ENCODE measurements around the gene ZBP1. TPM values are rescaled to one million over a fixed set of nuclear protein-coding genes. Genes with fewer than 3 reads are reported as not detected.

The ZBP1 gene
- polyA plus RNA-seq, 4 donors, result 0.37 to 2.7 (median 1.6) TPM

DNA sequence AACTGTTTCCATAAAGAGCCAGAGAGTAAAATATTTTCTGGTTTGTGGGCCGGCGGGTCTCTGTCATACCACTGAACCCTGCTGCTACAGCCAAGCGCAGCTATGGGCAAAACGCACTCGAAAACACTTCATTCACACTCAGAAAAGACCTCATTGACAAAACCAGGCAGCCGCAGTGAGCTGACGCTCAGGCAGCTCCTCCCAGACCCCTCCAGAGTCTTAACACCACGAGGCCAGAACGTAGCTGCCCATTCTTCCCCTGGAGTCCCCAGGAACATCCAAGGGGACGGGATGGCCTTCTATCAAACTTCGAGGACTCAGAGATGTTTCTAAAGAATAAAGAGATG is 35.6 kb upstream of the ZBP1 start:
- Histone ChIP-seq H3K36me3 (ENCODE audit: control insufficient read depth in 3 of 3, insufficient read depth in 2 of 3, low read depth in 1 of 3, low read length in 3 of 3) (peaks cover 0 to 53% (median 0%) of the 10 kb centered on the region in 3 donors), H3K9me3 (ENCODE audit: control insufficient read depth in 2 of 2, insufficient read depth in 1 of 2, low read depth in 1 of 2, low read length in 1 of 2) (no peaks in the 10 kb centered on the region), H3K27ac (ENCODE audit: low read depth in 1 of 3, low read length in 2 of 3) (no peak overlapping the region), H3K27me3 (ENCODE audit: control insufficient read depth in 3 of 3, insufficient read depth in 3 of 3, low read length in 3 of 3) (no peaks in the 10 kb centered on the region), H3K4me1 (ENCODE audit: control insufficient read depth in 3 of 3, insufficient read depth in 2 of 3, low read depth in 1 of 3, low read length in 2 of 3) (no peaks in the 10 kb centered on the region), H3K4me3 (ENCODE audit: low read depth in 1 of 3, low read length in 3 of 3) (no peak overlapping the region)
- 87 to 95% (median 89%) methylated on average over 11 of the region's 11 CpGs for WGBS, 3 donors
- FAIRE-seq (no peak), DNase-seq (no peak)

DNA sequence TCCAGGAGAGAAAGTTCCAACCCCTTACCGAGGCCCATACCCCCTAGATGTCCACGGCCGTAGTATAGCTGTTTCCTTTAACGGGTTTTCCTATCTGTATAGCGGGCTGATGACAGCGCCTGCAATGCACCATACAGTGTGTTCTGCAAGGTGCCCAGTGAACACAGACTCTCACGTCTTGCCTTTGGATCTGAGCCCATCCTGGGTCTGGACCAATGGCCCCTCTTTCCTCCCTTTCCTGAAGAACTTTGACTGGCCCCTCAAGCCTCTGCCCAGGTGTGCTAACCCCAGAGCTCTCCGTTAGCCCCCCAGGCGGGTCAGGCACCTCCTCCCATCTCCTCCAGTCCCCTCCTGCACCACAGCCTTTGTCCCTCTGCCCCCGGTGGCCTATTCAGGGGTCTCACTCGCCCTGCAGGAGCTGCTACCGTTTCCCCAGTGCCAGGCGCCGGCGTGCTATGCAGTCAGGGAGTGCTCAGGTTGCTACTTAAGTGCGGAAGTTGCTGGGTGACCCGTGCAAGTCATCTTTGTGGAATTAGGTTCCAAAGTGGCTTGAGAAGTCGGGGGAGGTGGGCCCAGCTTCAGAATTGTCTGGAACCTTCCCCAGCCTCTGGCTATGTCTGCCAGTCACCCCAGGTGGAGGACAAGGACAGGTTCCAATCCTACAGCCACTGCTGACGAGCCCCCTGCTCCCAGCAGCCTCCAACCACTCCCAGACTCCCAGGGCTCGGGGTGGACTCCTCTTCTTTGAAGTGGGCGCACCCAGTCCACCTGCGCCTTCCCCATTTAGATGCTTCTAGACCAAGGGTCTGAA is 35.0 kb upstream of the ZBP1 start:
- Histone ChIP-seq H3K4me1 (ENCODE audit: control insufficient read depth in 3 of 3, insufficient read depth in 2 of 3, low read depth in 1 of 3, low read length in 2 of 3) (no peaks in the 10 kb centered on the region), H3K27ac (ENCODE audit: low read depth in 1 of 3, low read length in 2 of 3) (no peak overlapping the region), H3K27me3 (ENCODE audit: control insufficient read depth in 3 of 3, insufficient read depth in 3 of 3, low read length in 3 of 3) (no peaks in the 10 kb centered on the region), H3K4me3 (ENCODE audit: low read depth in 1 of 3, low read length in 3 of 3) (no peak overlapping the region), H3K36me3 (ENCODE audit: control insufficient read depth in 3 of 3, insufficient read depth in 2 of 3, low read depth in 1 of 3, low read length in 3 of 3) (peaks cover 0 to 56% (median 0%) of the 10 kb centered on the region in 3 donors), H3K9me3 (ENCODE audit: control insufficient read depth in 2 of 2, insufficient read depth in 1 of 2, low read depth in 1 of 2, low read length in 1 of 2) (no peaks in the 10 kb centered on the region)
- no peak for DNase-seq
- 88 to 89% (median 89%) methylated on average over 22 of the region's 22 CpGs for WGBS, 3 donors
- no peak for FAIRE-seq

DNA sequence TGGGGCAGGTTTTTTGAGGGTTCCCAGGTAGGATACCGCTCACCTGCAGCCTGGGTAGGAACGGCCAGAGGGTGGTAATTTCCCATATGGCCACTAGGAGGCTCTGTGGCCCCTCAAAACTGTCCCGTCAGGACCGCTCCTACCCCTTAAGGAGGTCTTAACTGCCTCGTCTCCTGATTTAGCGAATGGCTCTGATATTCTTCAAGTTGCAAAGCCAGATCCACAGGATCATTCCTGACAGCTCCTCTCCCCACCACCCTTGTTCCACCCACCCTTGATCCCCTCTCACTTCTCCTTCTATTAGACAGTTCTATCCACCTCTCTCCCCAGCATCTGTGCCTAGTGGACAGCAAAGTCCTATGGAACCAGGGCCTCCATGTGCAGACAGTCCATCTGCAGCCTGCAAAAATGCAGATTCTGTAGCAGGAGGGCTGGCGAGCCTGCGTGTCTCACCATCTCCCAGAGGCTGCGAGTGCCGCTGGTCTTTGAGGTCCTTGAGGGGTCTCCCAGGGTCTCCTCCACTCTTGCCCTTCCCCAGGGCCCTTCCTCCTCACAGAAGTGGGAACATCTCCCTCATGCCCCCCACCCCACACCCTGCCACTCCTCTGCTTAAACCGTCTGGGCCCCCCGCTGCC is 34.3 kb upstream of the ZBP1 start:
- FAIRE-seq, result no peak
- H3K36me3 ChIP-seq (ENCODE audit: control insufficient read depth in 3 of 3, insufficient read depth in 2 of 3, low read depth in 1 of 3, low read length in 3 of 3), result peaks cover 0 to 60% (median 0%) of the 10 kb centered on the region in 3 donors
- no peak overlapping the region for H3K4me3 ChIP-seq (ENCODE audit: low read depth in 1 of 3, low read length in 3 of 3)
- H3K27ac ChIP-seq (ENCODE audit: low read depth in 1 of 3, low read length in 2 of 3), result no peak overlapping the region
- 41 to 54% (median 46%) methylated on average over 12 of the region's 12 CpGs for WGBS, 3 donors
- no peaks in the 10 kb centered on the region for H3K27me3 ChIP-seq (ENCODE audit: control insufficient read depth in 3 of 3, insufficient read depth in 3 of 3, low read length in 3 of 3)
- DNase-seq, result peak; percentile 58 to 74
- no peaks in the 10 kb centered on the region for H3K4me1 ChIP-seq (ENCODE audit: control insufficient read depth in 3 of 3, insufficient read depth in 2 of 3, low read depth in 1 of 3, low read length in 2 of 3)
- H3K9me3 ChIP-seq (ENCODE audit: control insufficient read depth in 2 of 2, insufficient read depth in 1 of 2, low read depth in 1 of 2, low read length in 1 of 2), result no peaks in the 10 kb centered on the region

DNA sequence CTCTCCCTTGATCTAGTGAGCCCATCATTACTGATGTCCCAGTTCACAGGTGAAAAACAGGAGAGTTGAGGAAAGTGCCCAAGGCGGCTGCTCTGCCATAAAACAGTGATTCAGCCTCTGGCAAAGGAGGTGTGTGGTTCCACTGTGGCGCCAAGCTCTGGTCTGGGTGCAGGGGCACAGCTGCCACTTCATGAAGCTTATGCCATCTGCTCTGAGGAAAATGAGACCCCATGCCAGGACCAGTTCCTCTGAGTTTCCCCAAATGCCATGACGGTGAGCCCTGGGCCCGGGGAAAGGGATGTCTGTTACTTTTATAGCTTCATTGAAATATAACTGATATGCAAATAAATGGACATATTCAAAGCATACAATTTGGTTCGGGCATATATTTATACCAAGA is 33.7 kb upstream of the ZBP1 start:
- H3K4me3 ChIP-seq (ENCODE audit: low read depth in 1 of 3, low read length in 3 of 3), result no peak overlapping the region
- no peaks in the 10 kb centered on the region for H3K9me3 ChIP-seq (ENCODE audit: control insufficient read depth in 2 of 2, insufficient read depth in 1 of 2, low read depth in 1 of 2, low read length in 1 of 2)
- 45 to 56% (median 49%) methylated on average over 5 of the region's 5 CpGs for WGBS, 3 donors
- DNase-seq (no peak), FAIRE-seq (no peak)
- no peaks in the 10 kb centered on the region for H3K4me1 ChIP-seq (ENCODE audit: control insufficient read depth in 3 of 3, insufficient read depth in 2 of 3, low read depth in 1 of 3, low read length in 2 of 3)
- peaks cover 0 to 58% (median 0%) of the 10 kb centered on the region in 3 donors for H3K36me3 ChIP-seq (ENCODE audit: control insufficient read depth in 3 of 3, insufficient read depth in 2 of 3, low read depth in 1 of 3, low read length in 3 of 3)
- H3K27me3 ChIP-seq (ENCODE audit: control insufficient read depth in 3 of 3, insufficient read depth in 3 of 3, low read length in 3 of 3), result no peaks in the 10 kb centered on the region
- H3K27ac ChIP-seq (ENCODE audit: low read depth in 1 of 3, low read length in 2 of 3), result no peak overlapping the region

DNA sequence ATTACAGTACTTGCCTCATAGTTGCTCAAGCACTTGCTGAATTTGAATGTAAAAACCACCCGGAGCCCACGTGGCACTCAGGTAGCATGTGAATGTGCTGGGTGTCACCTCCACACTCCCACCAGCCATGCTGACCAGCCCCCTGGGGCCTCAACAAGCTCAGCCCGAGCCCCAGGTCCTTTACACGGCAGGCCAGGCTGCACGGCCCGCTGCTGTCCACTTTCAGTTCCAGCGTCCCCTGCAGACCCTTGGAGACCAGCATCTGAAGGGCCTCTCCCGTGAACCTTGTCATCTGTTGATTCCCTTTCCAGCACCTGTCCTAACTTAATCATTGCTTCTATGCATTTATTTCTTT is 33.3 kb upstream of the ZBP1 start:
- Histone ChIP-seq H3K27ac (ENCODE audit: low read depth in 1 of 3, low read length in 2 of 3) (no peak overlapping the region), H3K4me3 (ENCODE audit: low read depth in 1 of 3, low read length in 3 of 3) (no peak overlapping the region), H3K36me3 (ENCODE audit: control insufficient read depth in 3 of 3, insufficient read depth in 2 of 3, low read depth in 1 of 3, low read length in 3 of 3) (peaks cover 0 to 54% (median 0%) of the 10 kb centered on the region in 3 donors), H3K27me3 (ENCODE audit: control insufficient read depth in 3 of 3, insufficient read depth in 3 of 3, low read length in 3 of 3) (no peaks in the 10 kb centered on the region), H3K9me3 (ENCODE audit: control insufficient read depth in 2 of 2, insufficient read depth in 1 of 2, low read depth in 1 of 2, low read length in 1 of 2) (no peaks in the 10 kb centered on the region), H3K4me1 (ENCODE audit: control insufficient read depth in 3 of 3, insufficient read depth in 2 of 3, low read depth in 1 of 3, low read length in 2 of 3) (no peaks in the 10 kb centered on the region)
- WGBS, 3 donors, result 84 to 89% (median 86%) methylated on average over 8 of the region's 8 CpGs
- FAIRE-seq (no peak), DNase-seq (no peak)

DNA sequence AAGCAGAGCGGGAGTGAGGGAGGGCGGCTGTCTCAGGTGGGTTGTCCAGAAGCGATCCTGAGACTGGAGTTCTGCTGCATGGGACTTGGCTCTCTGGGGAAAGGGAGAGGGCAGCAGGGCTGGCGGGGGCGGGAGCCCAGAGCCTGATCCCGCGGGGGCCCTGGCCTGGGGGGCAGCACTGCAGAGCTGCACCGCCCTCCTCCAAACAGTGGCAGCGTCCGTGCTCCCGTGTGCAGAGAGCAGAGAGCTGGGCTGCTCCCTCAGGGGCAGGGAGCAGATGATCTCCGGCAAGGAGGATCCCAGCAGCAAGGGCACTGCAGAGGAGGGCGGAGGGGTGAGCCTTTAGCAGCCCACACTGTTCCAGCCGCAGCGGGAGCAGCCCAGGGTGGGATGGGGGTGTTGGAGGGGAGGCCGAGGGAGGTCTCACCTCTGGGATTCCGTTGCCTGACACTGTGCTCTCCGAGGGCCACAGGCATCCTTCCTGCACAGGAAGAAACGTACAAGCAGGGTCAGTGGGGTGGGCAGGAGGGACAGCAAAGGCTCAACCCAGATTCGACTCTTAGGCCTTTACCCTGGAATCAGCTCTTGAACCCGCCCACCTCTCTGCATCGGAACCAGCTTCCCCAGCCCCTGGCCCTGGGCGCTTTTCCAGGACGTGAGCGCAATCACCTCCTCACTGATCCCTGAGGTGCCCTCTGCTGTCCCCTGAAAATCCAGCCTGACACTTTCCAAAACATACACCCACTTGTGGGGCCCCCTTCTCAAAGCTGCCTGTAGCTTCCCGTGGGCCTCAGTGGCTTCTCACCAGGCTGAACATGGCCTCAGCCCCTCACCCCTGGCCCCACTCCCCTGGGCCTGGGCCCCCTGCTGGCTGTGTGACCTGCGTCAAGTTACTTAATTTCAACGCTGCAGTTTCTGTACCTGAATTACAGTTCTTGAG is 32.6 kb upstream of the ZBP1 start:
- Histone ChIP-seq H3K9me3 (ENCODE audit: control insufficient read depth in 2 of 2, insufficient read depth in 1 of 2, low read depth in 1 of 2, low read length in 1 of 2) (no peaks in the 10 kb centered on the region), H3K27me3 (ENCODE audit: control insufficient read depth in 3 of 3, insufficient read depth in 3 of 3, low read length in 3 of 3) (no peaks in the 10 kb centered on the region), H3K4me3 (ENCODE audit: low read depth in 1 of 3, low read length in 3 of 3) (no peak overlapping the region), H3K36me3 (ENCODE audit: control insufficient read depth in 3 of 3, insufficient read depth in 2 of 3, low read depth in 1 of 3, low read length in 3 of 3) (peaks cover 0 to 49% (median 0%) of the 10 kb centered on the region in 3 donors), H3K4me1 (ENCODE audit: control insufficient read depth in 3 of 3, insufficient read depth in 2 of 3, low read depth in 1 of 3, low read length in 2 of 3) (no peaks in the 10 kb centered on the region), H3K27ac (ENCODE audit: low read depth in 1 of 3, low read length in 2 of 3) (no peak overlapping the region)
- DNase-seq, result no peak
- WGBS, 3 donors, result 87 to 91% (median 87%) methylated on average over 24 to 28 of the region's 28 CpGs
- no peak for FAIRE-seq

DNA sequence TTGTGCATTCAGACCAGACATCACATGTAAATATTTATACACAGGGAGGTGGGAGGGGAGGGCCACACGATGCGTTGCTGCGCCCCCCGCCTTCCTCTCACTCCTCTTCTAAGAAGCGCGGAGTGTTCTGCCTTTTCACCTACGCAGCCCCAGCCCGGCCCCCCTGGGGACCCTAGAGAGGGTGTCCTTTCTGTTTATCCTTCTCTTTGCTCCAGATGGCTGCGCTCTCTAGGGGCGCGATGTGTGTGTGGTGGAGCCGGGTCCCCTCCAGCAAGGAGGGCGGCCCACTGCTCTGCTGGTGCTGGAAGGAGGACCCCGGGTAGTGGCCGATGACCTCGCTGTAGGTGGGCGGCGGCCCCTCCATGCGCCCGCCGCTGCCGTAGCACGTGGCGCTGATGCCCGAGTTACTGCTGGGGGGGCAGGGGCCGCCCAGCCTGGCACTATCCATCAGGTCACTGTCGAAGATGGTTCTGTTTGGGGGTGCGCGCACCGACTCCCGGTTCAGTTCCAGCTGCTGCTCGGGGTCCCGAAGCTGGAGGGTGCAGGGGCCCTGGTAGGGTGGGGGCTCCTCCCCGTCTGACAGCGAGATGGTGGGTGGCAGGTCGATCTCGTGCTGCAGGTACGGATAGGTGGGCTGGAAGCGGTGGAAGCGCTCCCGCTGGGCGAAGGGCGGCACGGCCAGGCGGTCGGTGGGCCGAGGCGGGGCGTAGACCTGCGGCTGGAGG is 31.8 kb upstream of the ZBP1 start:
- Histone ChIP-seq H3K27ac (ENCODE audit: low read depth in 1 of 3, low read length in 2 of 3) (no peak overlapping the region), H3K4me3 (ENCODE audit: low read depth in 1 of 3, low read length in 3 of 3) (no peak overlapping the region), H3K27me3 (ENCODE audit: control insufficient read depth in 3 of 3, insufficient read depth in 3 of 3, low read length in 3 of 3) (no peaks in the 10 kb centered on the region), H3K9me3 (ENCODE audit: control insufficient read depth in 2 of 2, insufficient read depth in 1 of 2, low read depth in 1 of 2, low read length in 1 of 2) (no peaks in the 10 kb centered on the region), H3K36me3 (ENCODE audit: control insufficient read depth in 3 of 3, insufficient read depth in 2 of 3, low read depth in 1 of 3, low read length in 3 of 3) (peaks cover 0 to 41% (median 0%) of the 10 kb centered on the region in 3 donors), H3K4me1 (ENCODE audit: control insufficient read depth in 3 of 3, insufficient read depth in 2 of 3, low read depth in 1 of 3, low read length in 2 of 3) (no peaks in the 10 kb centered on the region)
- FAIRE-seq (no peak), DNase-seq (peak in 1 of 2 donors; percentile 18)
- 87 to 97% (median 94%) methylated on average over 41 to 50 of the region's 50 CpGs for WGBS, 3 donors
